ENCODE measurements around the gene SORCS2.

The SORCS2 gene

GRCh38 chr4:7725951-7726350, 533.6 kb downstream of the SORCS2 start:
- DNase-seq = no peak

- no peak for DNase-seq
Observed at GRCh38 chr4:7726665-7727413, 534.5 kb downstream of the SORCS2 start.

- DNase-seq = no peak
Observed at GRCh38 chr4:7727749-7728148, 535.4 kb downstream of the SORCS2 start.

GRCh38 chr4:7731437-7731836, 539.1 kb downstream of the SORCS2 start:
- DNase-seq = no peak

GRCh38 chr4:7732263-7732662, 539.9 kb downstream of the SORCS2 start:
- DNase-seq = no peak

GRCh38 chr4:7733201-7733600, 540.9 kb downstream of the SORCS2 start:
- DNase-seq = no peak

GRCh38 chr4:7733801-7734650, 541.7 kb downstream of the SORCS2 start:
- no peak for DNase-seq

GRCh38 chr4:7734651-7735260, 542.4 kb downstream of the SORCS2 start:
- no peak for DNase-seq

GRCh38 chr4:7735395-7735794, 543.1 kb downstream of the SORCS2 start:
- DNase-seq = no peak

- DNase-seq = no peak
Observed at GRCh38 chr4:7735961-7736360, 543.6 kb downstream of the SORCS2 start.

GRCh38 chr4:7736436-7737267, 544.3 kb downstream of the SORCS2 start:
- no peak for DNase-seq

GRCh38 chr4:7737268-7737645, 544.9 kb downstream of the SORCS2 start:
- DNase-seq = no peak

GRCh38 chr4:7737752-7738457, 545.6 kb downstream of the SORCS2 start:
- DNase-seq = no peak

- no peak for DNase-seq
Observed at GRCh38 chr4:7738458-7739076, 546.2 kb downstream of the SORCS2 start.

GRCh38 chr4:7739077-7739917, 547.0 kb downstream of the SORCS2 start:
- DNase-seq = no peak

GRCh38 chr4:7739918-7740865, 547.9 kb downstream of the SORCS2 start:
- DNase-seq = no peak

- no peak for DNase-seq
Observed at GRCh38 chr4:7740866-7741525, 548.7 kb downstream of the SORCS2 start.

- no peak for DNase-seq
Observed at GRCh38 chr4:7741946-7742806, 549.8 kb downstream of the SORCS2 start.
